GM18868 (cell line): Measurements from ENCODE around the gene C16orf96.
A peak's percentile ranks its signal among the peaks of the same experiment; 100 is the strongest.

ENCODE experiments used
- ATAC-seq: cut with Tn5 transposase; IDR thresholded peaks from one replicate; pipeline ENCODE4 v1.9.1; 2021; ENCODE audit warnings: mild to moderate bottlenecking, moderate library complexity; ENCODE audit not compliant: unreplicated experiment

Gene C16orf96

GRCh38 chr16:4599037-4599436 is 42.9 kb downstream of the C16orf96 start:
- no peak for ATAC-seq

GRCh38 chr16:4599545-4599944 is 43.4 kb downstream of the C16orf96 start:
- ATAC-seq = no peak

- ATAC-seq = no peak
Measured at GRCh38 chr16:4601036-4601863, 45.1 kb downstream of the C16orf96 start.

GRCh38 chr16:4601864-4602186 is 45.7 kb downstream of the C16orf96 start:
- no peak for ATAC-seq

- ATAC-seq = no peak
Measured at GRCh38 chr16:4602331-4602730, 46.2 kb downstream of the C16orf96 start.

GRCh38 chr16:4603624-4604170 is 47.6 kb downstream of the C16orf96 start:
- no peak for ATAC-seq

- ATAC-seq = no peak
Measured at GRCh38 chr16:4604401-4604800, 48.3 kb downstream of the C16orf96 start.

GRCh38 chr16:4606354-4606753 is 50.2 kb downstream of the C16orf96 start:
- no peak for ATAC-seq

- ATAC-seq = no peak
Measured at GRCh38 chr16:4607841-4608703, 51.9 kb downstream of the C16orf96 start.

- no peak for ATAC-seq
Measured at GRCh38 chr16:4608704-4608980, 52.5 kb downstream of the C16orf96 start.

GRCh38 chr16:4609200-4610010 is 53.3 kb downstream of the C16orf96 start:
- no peak for ATAC-seq

GRCh38 chr16:4610011-4611005 is 54.2 kb downstream of the C16orf96 start:
- no peak for ATAC-seq

GRCh38 chr16:4611337-4612021 is 55.3 kb downstream of the C16orf96 start:
- no peak for ATAC-seq

GRCh38 chr16:4612474-4612931 is 56.4 kb downstream of the C16orf96 start:
- no peak for ATAC-seq

GRCh38 chr16:4612977-4613635 is 57.0 kb downstream of the C16orf96 start:
- ATAC-seq = no peak

- ATAC-seq = no peak
Measured at GRCh38 chr16:4613636-4614570, 57.8 kb downstream of the C16orf96 start.

- peak; percentile 62 for ATAC-seq
Measured at GRCh38 chr16:4614571-4615383, 58.6 kb downstream of the C16orf96 start, which contains the start of gene UBALD1. Gene UBALD1, minus strand, starts transcription at chr16:4614888. Its CDS starts 91 bp downstream, at chr16:4614797.
